Left ventricle myocardium inferior (tissue), 1 donor: ENCODE results near the gene SLC27A3. TPM values are rescaled to one million over a fixed set of nuclear protein-coding genes. Genes with fewer than 3 reads are reported as not detected.

Experiments
- DNase-seq: peaks from one replicate; pipeline ENCODE4 v3.0.0-alpha.2; 2020
- H3K27ac ChIP-seq: fragments of 200-600 bp; replicated peaks from 2 replicates; pipeline ENCODE4 v1.8.0; 2021
- H3K27me3 ChIP-seq: fragments of 200-600 bp; 2 replicates; pipeline ENCODE4 v1.8.0; 2021; ENCODE audit warnings: low read depth
- H3K36me3 ChIP-seq: fragments of 200-600 bp; 2 replicates; pipeline ENCODE4 v1.8.0; 2021
- H3K4me1 ChIP-seq: fragments of 200-600 bp; 2 replicates; pipeline ENCODE4 v1.8.0; 2021
- H3K4me3 ChIP-seq: fragments of 200-600 bp; 2 replicates; pipeline ENCODE4 v1.8.0; 2021; ENCODE audit warnings: mild to moderate bottlenecking, moderate library complexity
- H3K9me3 ChIP-seq: fragments of 200-600 bp; replicated peaks from 2 replicates; pipeline ENCODE4 v1.8.0; 2021
- intact Hi-C: fragments of 100-400 bp; cut with micrococcal nuclease; formaldehyde crosslinking; loops from one replicate; pipeline ENCODE4 v1.11.0; 2022
- total RNA-seq: library from RNA; stranded (reverse); fragmentation: NEBNext Ultra II Directional; extraction: Animal tissue kit (Norgen Biotek cat#: 25700); gene quantifications from one replicate; pipeline ENCODE4 v1.2.1, GENCODE V29; 2021
- TF ChIP-seq, protein P1 (sequence below): fragments of 200-600 bp; IDR thresholded peaks from 2 replicates; pipeline ENCODE4 v1.8.0; 2021; ENCODE audit warnings: antibody characterized with exemption, mild to moderate bottlenecking, borderline replicate concordance
- donor health status: DM: no; HTN: yes; CAD: no; lungs with severe emphysema.

Gene SLC27A3
- total RNA-seq, 1 donor from 2014 or later, result 10.5 TPM

DNA sequence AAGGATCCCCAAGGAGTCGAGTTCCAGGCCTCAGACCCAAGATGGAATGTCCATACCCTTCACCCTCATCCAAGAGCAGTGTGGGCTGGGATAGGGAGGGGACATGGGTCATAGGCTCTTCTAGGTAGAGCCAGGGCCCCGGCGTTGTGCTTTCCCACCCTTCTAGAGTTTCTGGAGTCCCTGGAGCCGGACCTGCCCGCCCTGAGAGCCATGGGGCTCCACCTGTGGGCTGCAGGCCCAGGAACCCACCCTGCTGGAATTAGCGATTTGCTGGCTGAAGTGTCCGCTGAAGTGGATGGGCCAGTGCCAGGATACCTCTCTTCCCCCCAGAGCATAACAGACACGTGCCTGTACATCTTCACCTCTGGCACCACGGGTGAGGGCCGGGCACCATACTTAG is 1.1 kb downstream of the SLC27A3 start:
- TF ChIP-seq, protein P1, sequence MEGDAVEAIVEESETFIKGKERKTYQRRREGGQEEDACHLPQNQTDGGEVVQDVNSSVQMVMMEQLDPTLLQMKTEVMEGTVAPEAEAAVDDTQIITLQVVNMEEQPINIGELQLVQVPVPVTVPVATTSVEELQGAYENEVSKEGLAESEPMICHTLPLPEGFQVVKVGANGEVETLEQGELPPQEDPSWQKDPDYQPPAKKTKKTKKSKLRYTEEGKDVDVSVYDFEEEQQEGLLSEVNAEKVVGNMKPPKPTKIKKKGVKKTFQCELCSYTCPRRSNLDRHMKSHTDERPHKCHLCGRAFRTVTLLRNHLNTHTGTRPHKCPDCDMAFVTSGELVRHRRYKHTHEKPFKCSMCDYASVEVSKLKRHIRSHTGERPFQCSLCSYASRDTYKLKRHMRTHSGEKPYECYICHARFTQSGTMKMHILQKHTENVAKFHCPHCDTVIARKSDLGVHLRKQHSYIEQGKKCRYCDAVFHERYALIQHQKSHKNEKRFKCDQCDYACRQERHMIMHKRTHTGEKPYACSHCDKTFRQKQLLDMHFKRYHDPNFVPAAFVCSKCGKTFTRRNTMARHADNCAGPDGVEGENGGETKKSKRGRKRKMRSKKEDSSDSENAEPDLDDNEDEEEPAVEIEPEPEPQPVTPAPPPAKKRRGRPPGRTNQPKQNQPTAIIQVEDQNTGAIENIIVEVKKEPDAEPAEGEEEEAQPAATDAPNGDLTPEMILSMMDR, result no peak
- H3K27ac ChIP-seq, result peak overlapping the region; percentile 92
- intact Hi-C loops, result no loop called here
- peaks cover 17% of the 10 kb centered on the region for H3K36me3 ChIP-seq
- no peaks in the 10 kb centered on the region for H3K27me3 ChIP-seq
- H3K4me3 ChIP-seq, result peak overlapping the region; percentile 92
- DNase-seq, result no peak
- no peaks in the 10 kb centered on the region for H3K9me3 ChIP-seq
- peaks cover 82% of the 10 kb centered on the region for H3K4me1 ChIP-seq

DNA sequence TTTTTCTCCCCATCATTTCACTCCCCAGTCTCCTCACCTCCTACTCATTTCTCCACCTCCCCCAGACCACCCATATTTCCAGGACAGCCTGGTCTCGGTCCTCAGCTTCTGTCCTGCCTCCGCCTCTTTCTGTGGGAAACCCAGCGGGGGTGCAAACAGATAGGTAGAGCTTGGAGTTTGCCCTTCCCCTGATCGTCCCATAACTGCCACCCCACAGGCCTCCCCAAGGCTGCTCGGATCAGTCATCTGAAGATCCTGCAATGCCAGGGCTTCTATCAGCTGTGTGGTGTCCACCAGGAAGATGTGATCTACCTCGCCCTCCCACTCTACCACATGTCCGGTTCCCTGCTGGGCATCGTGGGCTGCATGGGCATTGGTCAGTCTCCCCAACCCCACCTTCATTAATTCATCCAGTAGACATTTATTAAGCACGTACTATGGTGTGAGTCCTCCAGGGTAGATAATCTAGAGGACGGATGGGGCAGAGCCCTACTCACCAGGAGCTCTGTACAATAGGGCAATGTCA is 1.7 kb downstream of the SLC27A3 start:
- Histone ChIP-seq H3K9me3 (no peaks in the 10 kb centered on the region), H3K4me1 (peaks cover 77% of the 10 kb centered on the region), H3K27me3 (no peaks in the 10 kb centered on the region), H3K4me3 (peak overlapping the region; percentile 92), H3K36me3 (peaks cover 16% of the 10 kb centered on the region), H3K27ac (no peak overlapping the region)
- TF ChIP-seq, protein P1, result no peak
- DNase-seq, result no peak
- intact Hi-C loops, result no loop called here

DNA sequence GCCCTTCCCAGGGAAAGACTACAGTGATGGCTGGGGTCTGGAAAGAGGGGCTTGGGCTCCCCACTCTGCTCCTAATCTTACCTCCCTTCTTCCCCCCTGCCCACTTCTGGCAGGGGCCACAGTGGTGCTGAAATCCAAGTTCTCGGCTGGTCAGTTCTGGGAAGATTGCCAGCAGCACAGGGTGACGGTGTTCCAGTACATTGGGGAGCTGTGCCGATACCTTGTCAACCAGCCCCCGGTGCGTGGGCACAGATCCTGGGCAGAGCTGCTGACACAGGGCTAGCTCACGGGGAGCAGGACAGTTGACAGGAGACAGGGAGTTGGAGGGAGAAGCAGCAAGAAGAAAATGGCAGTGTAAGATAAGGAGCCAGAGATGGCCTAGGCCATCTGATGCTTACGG is 2.4 kb downstream of the SLC27A3 start:
- peaks cover 9% of the 10 kb centered on the region for H3K36me3 ChIP-seq
- TF ChIP-seq, protein P1, result no peak
- H3K4me3 ChIP-seq, result peak overlapping the region; percentile 92
- intact Hi-C loops, result no loop called here
- H3K4me1 ChIP-seq, result peaks cover 72% of the 10 kb centered on the region
- H3K27me3 ChIP-seq, result no peaks in the 10 kb centered on the region
- no peak for DNase-seq
- no peaks in the 10 kb centered on the region for H3K9me3 ChIP-seq
- no peak overlapping the region for H3K27ac ChIP-seq

DNA sequence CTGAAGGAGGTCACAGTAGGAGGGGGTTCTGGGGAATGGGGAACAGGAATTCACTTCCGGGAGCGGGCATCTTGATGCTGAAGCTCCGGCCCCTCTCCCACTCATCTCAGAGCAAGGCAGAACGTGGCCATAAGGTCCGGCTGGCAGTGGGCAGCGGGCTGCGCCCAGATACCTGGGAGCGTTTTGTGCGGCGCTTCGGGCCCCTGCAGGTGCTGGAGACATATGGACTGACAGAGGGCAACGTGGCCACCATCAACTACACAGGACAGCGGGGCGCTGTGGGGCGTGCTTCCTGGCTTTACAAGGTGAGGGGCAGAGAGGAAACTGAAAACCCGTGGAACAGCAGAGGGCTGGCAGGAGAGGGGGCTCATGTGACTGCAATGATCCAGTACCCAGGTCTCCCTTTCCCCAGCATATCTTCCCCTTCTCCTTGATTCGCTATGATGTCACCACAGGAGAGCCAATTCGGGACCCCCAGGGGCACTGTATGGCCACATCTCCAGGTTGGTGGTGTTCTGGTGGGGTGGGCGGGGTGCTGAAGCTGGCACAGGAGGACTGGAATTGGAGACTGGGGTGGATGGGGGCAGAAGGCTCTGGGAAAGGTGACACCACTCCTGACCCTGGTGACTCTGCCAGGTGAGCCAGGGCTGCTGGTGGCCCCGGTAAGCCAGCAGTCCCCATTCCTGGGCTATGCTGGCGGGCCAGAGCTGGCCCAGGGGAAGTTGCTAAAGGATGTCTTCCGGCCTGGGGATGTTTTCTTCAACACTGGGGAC is 3.0 kb downstream of the SLC27A3 start:
- H3K27ac ChIP-seq, result no peak overlapping the region
- intact Hi-C loops, result no loop called here
- H3K9me3 ChIP-seq, result no peaks in the 10 kb centered on the region
- no peak for DNase-seq
- H3K36me3 ChIP-seq, result peaks cover 3% of the 10 kb centered on the region
- peaks cover 71% of the 10 kb centered on the region for H3K4me1 ChIP-seq
- peak overlapping the region; percentile 92 for H3K4me3 ChIP-seq
- H3K27me3 ChIP-seq, result no peaks in the 10 kb centered on the region
- TF ChIP-seq, protein P1, result no peak

DNA sequence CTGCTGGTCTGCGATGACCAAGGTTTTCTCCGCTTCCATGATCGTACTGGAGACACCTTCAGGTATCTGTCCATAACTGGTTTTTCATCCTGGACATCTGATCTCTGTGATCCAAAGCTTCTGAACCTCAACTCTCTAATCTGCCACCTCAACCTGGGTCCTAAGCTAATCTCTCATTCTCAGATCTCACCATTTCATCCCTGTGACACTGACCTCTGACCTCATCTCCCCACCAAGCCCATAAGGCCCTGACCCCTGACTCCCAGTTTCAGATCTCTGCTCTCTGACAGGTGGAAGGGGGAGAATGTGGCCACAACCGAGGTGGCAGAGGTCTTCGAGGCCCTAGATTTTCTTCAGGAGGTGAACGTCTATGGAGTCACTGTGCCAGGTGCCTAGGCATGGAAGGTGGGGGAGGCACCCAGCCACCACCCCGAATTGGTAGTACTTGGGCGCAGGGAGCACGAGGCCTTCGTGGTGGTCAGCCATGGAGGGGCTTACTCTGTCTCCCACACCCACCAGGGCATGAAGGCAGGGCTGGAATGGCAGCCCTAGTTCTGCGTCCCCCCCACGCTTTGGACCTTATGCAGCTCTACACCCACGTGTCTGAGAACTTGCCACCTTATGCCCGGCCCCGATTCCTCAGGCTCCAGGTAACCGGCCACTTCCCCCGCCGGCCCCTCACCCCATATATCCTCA is 3.8 kb downstream of the SLC27A3 start:
- no peak overlapping the region for H3K4me3 ChIP-seq
- no peak for DNase-seq
- no peaks in the 10 kb centered on the region for H3K9me3 ChIP-seq
- peaks cover 67% of the 10 kb centered on the region for H3K4me1 ChIP-seq
- H3K27me3 ChIP-seq, result no peaks in the 10 kb centered on the region
- intact Hi-C loops, result no loop called here
- H3K27ac ChIP-seq, result no peak overlapping the region
- TF ChIP-seq, protein P1, result no peak
- H3K36me3 ChIP-seq, result no peaks in the 10 kb centered on the region
